ENCODE data around the gene CNN1.

GRCh38 chr19:11586331-11586730 is 47.7 kb downstream of the CNN1 start:
- TF ChIP-seq POLR2AphosphoS5 (IDR thresholded peaks at IDR 0.05) (no peak), POLR2A (IDR thresholded peaks at IDR 0.05) (no peak)
- TF ChIP-seq, protein P1, sequence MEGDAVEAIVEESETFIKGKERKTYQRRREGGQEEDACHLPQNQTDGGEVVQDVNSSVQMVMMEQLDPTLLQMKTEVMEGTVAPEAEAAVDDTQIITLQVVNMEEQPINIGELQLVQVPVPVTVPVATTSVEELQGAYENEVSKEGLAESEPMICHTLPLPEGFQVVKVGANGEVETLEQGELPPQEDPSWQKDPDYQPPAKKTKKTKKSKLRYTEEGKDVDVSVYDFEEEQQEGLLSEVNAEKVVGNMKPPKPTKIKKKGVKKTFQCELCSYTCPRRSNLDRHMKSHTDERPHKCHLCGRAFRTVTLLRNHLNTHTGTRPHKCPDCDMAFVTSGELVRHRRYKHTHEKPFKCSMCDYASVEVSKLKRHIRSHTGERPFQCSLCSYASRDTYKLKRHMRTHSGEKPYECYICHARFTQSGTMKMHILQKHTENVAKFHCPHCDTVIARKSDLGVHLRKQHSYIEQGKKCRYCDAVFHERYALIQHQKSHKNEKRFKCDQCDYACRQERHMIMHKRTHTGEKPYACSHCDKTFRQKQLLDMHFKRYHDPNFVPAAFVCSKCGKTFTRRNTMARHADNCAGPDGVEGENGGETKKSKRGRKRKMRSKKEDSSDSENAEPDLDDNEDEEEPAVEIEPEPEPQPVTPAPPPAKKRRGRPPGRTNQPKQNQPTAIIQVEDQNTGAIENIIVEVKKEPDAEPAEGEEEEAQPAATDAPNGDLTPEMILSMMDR (IDR thresholded peaks at IDR 0.05): no peak

All from sigmoid colon (tissue), 4 donors.